Choroid plexus epithelial cell (primary cell): ENCODE measurements around the gene SGK2.

ENCODE experiments used
- DNase-seq: peaks from one replicate; pipeline ENCODE4 v3.0.0-alpha.2; 2010; ENCODE audit warnings: low read depth
- H3K4me3 ChIP-seq: 2 replicates; pipeline ENCODE4 v1.5.1; 2011; ENCODE audit warnings: low read depth, mild to moderate bottlenecking, control low read depth, low read length, moderate library complexity
- TF ChIP-seq, protein P1 (sequence below): conservative IDR thresholded peaks from 2 replicates; pipeline ENCODE4 v1.5.1; 2011; ENCODE audit warnings: low read depth, mild to moderate bottlenecking, control low read depth, inconsistent platforms, low read length, moderate library complexity

The SGK2 gene

DNA sequence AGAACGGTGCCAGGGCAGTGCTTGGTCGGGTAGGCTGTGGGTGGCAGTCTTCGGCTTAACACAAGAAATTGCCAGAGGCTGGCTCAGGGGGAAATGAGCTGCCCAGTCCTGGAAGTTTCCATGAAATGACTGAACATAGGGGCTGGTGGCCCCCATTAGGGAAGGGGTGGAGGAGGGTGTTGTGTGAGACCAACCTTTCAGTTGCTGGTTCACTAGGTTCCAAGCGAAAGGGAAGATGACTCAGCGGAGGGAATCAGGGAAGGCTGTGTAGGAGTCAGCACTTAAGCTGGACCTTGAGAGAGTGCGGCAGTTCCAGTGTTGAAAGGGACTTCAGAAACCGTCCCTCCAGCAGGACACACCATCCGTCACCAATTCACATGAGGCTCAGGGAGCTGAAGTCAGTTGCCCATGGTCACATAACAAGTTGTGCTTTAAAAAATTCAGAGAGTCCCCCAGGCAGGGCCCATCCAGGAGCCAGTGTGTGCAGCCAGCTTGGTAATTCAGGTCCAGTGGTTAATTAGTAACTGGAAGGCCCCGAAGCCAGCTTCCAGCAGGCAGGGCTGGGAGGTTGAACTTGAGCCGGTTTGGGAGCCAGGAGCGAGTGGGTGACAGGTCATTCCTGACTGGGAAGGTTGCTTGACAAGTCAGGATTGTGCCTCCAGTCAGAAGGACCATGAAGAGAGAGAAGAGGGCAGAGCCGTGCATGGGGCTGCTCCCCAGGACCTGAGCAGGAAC lies at the start of gene SGK2:
Gene SGK2, plus strand, starts transcription at position 616 of the 735 bp plus-strand sequence. CDS start 7,469 bp downstream, outside the sequence.
- no peak within 1 kb of the TSS for H3K4me3 ChIP-seq
- TF ChIP-seq, protein P1, sequence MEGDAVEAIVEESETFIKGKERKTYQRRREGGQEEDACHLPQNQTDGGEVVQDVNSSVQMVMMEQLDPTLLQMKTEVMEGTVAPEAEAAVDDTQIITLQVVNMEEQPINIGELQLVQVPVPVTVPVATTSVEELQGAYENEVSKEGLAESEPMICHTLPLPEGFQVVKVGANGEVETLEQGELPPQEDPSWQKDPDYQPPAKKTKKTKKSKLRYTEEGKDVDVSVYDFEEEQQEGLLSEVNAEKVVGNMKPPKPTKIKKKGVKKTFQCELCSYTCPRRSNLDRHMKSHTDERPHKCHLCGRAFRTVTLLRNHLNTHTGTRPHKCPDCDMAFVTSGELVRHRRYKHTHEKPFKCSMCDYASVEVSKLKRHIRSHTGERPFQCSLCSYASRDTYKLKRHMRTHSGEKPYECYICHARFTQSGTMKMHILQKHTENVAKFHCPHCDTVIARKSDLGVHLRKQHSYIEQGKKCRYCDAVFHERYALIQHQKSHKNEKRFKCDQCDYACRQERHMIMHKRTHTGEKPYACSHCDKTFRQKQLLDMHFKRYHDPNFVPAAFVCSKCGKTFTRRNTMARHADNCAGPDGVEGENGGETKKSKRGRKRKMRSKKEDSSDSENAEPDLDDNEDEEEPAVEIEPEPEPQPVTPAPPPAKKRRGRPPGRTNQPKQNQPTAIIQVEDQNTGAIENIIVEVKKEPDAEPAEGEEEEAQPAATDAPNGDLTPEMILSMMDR = no peak
- DNase-seq = no peak

DNA sequence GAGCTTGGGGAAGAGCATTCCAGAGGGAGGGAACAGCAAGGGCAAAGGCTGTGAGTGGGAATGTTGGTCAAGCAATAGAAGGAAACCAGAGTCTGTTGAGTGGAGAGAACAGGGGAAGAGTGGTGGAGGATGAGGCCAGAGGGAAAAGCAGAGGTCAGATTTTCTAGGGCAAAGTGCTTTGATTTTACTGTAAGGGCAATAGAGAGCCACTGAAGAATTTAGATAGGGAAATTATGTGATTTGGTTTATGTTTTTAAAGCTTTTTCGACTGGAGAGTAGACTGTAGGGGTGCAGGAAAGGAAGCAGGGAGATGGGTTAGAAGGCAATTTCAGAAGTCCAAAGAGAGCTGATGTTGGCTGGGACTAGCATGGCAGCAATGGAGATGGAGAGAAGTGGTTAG lies 46.9 kb upstream of the SGK2 start:
- TF ChIP-seq, protein P1 = no peak
- H3K4me3 ChIP-seq = no peak overlapping the region
- no peak for DNase-seq

DNA sequence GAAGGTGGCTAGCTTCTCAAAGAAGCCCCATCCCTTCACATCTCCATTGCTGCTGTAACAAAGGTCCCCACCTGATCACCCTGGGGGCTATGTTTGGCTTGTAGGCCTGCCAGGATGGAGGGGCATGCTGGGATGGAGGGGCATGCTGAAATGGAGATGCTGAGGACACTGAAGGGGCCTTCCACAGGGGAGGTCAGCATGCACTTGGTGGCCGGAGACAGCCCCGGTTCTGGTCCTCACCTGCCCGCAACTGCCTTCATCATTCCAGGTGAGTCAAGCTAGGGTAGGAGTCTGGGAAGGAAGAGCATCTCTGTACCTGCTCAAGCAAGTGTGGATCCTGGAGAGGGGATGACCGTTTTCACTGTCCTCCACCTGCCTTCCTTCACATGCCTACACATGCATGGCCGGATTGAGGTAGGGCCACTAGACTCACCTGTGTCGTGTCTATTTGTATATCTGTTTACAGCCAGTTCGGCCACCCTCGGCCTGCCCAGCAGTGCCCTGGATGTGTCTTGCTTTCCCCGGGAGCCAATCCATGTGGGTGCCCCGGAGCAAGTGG lies 45.4 kb upstream of the SGK2 start:
- H3K4me3 ChIP-seq = peak overlapping the region; percentile 60
- DNase-seq = no peak
- TF ChIP-seq, protein P1 = no peak

DNA sequence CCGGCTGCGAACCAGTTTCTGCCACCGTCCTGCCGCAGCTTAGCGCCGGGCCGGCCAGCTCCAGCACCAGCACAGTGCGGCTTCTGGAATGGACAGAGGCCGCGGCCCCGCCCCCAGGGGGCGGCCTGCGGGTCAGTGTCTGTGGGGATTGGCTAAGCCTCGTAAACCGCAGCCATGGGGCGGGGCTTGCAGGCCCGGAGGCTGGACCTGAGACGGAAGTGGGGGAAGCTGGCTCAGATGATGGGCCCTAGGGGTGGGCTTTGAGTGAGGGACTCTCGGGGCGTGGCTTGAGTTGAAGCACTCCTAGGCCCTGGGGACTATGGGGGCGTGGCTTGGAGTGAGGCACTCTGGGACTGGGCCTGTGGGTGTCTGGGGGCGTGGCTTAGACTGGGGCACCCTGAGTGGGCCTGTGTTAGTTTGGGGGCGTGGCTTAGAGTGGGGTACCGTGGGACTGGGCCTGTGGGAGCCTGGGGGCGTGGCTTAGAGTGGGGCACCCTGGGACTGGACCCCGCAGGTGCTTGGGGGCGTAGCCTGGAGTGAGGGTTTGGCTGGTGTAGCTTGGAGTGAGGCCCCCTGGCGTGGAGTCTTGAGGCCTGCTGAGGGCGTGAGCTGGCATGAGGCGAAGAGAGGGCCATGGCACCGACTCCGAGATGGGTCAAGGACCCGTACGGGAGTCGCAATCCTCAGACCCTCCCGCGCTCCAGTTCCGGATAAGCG lies 44.7 kb upstream of the SGK2 start:
- DNase-seq = peak; percentile 99
- TF ChIP-seq, protein P1 = peak; percentile 40
- H3K4me3 ChIP-seq = peak overlapping the region; percentile 69

DNA sequence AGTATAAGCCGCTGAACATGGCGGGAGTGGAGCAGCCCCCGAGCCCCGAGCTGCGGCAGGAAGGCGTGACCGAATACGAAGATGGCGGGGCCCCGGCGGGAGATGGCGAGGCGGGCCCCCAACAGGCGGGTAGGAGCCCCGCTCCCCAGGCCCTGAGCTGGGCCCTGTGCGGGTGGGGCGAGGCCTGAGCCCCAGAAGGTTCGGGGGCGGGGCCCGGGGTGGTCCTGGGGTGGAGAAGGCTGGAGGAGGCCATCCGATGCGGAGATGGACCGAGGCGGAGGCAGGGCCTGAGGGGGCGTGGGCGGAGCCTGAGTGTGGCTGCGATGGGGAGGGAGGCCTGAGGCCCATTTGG lies 44.2 kb upstream of the SGK2 start:
- peak overlapping the region; percentile 69 for H3K4me3 ChIP-seq
- no peak for DNase-seq
- TF ChIP-seq, protein P1 = no peak

DNA sequence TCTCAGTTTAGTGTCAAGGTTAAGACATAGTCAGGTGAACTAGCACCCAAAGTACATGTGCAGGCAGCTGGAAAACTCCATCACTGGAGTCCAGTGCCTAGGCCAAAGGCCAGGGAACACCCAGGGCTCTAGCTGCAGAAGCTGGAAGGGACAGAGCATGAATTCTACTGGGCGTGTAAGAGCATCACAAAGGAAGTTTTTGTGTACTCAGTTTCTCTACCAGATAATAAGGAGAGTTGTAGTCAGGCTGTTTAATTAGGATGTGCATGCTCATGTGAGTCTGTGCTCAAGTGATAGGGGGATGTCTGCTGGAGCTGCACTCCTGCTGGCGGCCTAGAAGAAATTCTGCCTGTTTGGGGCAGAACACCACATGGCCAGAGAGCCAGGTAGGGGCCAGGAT lies 43.2 kb upstream of the SGK2 start:
- TF ChIP-seq, protein P1 = no peak
- no peak for DNase-seq
- H3K4me3 ChIP-seq = no peak overlapping the region
